Esophagus muscularis mucosa (tissue), 4 donors: Measurements from ENCODE around the gene TNIP3. TPM values are rescaled to one million over a fixed set of nuclear protein-coding genes. Genes with fewer than 3 reads are reported as not detected.

ENCODE experiments used
- DNase-seq: peaks from one replicate; pipeline ENCODE4 v3.0.0-alpha.2; 2017; ENCODE audit errors: extremely low spot score
- H3K27ac ChIP-seq, 4 donors: fragments of 200-600 bp; sonication (generic); replicated peaks in 1 of 4; 1 replicate in 3 of 4; 2 replicates in 1 of 4; pipeline ENCODE4 v1.5.1; 2016 to 2019; ENCODE audit warnings: mild to moderate bottlenecking in 1 of 4
- H3K27me3 ChIP-seq, 4 donors: fragments of 200-600 bp; sonication (generic); one replicate each; pipeline versions ENCODE4 v1.5.1 to v1.6.0; 2016 to 2019
- H3K36me3 ChIP-seq, 4 donors: fragments of 200-600 bp; sonication (generic); one replicate each; pipeline ENCODE4 v1.5.1; 2016 to 2019
- H3K4me1 ChIP-seq, 4 donors: fragments of 200-600 bp; sonication (generic); one replicate each; pipeline ENCODE4 v1.5.1; 2016 to 2019
- H3K4me3 ChIP-seq, 4 donors: fragments of 200-600 bp; sonication (generic); 1 replicate in 2 of 4; 2 replicates in 2 of 4; pipeline ENCODE4 v1.5.1; 2016 to 2019; ENCODE audit warnings: mild to moderate bottlenecking in 4 of 4, moderate library complexity in 1 of 4
- H3K9me3 ChIP-seq, 4 donors: fragments of 200-600 bp; sonication (generic); 1 replicate in 3 of 4; 2 replicates in 1 of 4; pipeline ENCODE4 v1.5.1; 2016 to 2019
- EP300 ChIP-seq: sonication (generic); formaldehyde crosslinking; IDR thresholded peaks from one replicate; pipeline ENCODE4 v1.6.1; 2017; ENCODE audit warnings: antibody characterized with exemption
- POLR2A ChIP-seq: fragments of 450-650 bp; IDR thresholded peaks from one replicate; pipeline ENCODE4 v1.6.1; 2017; ENCODE audit warnings: antibody characterized with exemption, moderate library complexity, mild to moderate bottlenecking, low read depth
- POLR2AphosphoS5 ChIP-seq, 2 donors: sonication (generic); formaldehyde crosslinking; IDR thresholded peaks; one replicate each; pipeline ENCODE4 v1.6.1; 2017; ENCODE audit warnings: antibody characterized with exemption in 2 of 2
- WGBS: methylation state at CpG from one replicate; pipeline ENCODE4 v1.1.5; 2018; 5-methylcytosine and 5-hydroxymethylcytosine counted together
- intact Hi-C: fragments of 100-400 bp; cut with DNase I; formaldehyde crosslinking; loops from one replicate; pipeline ENCODE4 v1.15.1; 2023
- total RNA-seq, 4 donors: library from RNA; depleted of rRNA; stranded (reverse); fragments of >200 nt; gene quantifications; one replicate each; pipeline versions ENCODE4 v1.1.0 to v1.2.1, GENCODE V29; 2016
- TF ChIP-seq, protein P1 (sequence below), 3 experiments: fragments of 200-600 bp in 2 of 3; fragments of 450-650 bp in 1 of 3; sonication (generic) in 2 of 3; IDR thresholded peaks; one replicate each; pipeline ENCODE4 v1.5.1; 2017 to 2019; ENCODE audit warnings: antibody characterized with exemption in 3 of 3, mild to moderate bottlenecking in 2 of 3, moderate library complexity in 1 of 3

Gene TNIP3
- total RNA-seq, 4 donors from 2014 or later: 2.2 TPM; not detected in 3

DNA sequence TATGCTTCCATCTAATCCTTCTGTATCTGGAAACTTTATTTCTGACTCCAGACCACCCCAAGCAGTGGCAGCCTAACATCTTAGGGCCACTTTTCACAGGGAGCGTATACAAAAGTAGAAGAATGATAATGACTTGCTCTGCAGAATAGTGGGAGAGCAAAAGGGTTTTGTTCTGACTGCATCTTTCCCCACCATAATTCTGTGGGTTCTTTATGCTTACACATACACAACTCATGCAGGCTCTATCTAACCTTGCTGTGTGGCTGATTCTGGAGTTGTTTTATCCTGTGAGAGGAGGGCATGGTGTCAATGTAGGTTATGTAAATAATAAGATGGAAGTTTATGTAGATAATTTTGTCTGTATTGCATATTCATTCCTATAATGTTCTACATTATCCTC, 49.4 kb downstream of the TNIP3 start:
- DNase-seq: no peak
- 80% methylated on average over 1 of the region's 1 CpG for WGBS
- H3K4me3 ChIP-seq: no peak overlapping the region
- TF ChIP-seq POLR2A: no peak
- TF ChIP-seq EP300: no peak
- no peak for TF ChIP-seq POLR2AphosphoS5 (IDR thresholded peaks at IDR 0.05)
- TF ChIP-seq, protein P1, sequence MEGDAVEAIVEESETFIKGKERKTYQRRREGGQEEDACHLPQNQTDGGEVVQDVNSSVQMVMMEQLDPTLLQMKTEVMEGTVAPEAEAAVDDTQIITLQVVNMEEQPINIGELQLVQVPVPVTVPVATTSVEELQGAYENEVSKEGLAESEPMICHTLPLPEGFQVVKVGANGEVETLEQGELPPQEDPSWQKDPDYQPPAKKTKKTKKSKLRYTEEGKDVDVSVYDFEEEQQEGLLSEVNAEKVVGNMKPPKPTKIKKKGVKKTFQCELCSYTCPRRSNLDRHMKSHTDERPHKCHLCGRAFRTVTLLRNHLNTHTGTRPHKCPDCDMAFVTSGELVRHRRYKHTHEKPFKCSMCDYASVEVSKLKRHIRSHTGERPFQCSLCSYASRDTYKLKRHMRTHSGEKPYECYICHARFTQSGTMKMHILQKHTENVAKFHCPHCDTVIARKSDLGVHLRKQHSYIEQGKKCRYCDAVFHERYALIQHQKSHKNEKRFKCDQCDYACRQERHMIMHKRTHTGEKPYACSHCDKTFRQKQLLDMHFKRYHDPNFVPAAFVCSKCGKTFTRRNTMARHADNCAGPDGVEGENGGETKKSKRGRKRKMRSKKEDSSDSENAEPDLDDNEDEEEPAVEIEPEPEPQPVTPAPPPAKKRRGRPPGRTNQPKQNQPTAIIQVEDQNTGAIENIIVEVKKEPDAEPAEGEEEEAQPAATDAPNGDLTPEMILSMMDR (IDR thresholded peaks at IDR 0.05): no peak
- H3K4me1 ChIP-seq: no peaks in the 10 kb centered on the region
- no peaks in the 10 kb centered on the region for H3K9me3 ChIP-seq
- intact Hi-C loops: no loop called here
- H3K27ac ChIP-seq: no peak overlapping the region
- no peaks in the 10 kb centered on the region for H3K27me3 ChIP-seq
- H3K36me3 ChIP-seq: no peaks in the 10 kb centered on the region

DNA sequence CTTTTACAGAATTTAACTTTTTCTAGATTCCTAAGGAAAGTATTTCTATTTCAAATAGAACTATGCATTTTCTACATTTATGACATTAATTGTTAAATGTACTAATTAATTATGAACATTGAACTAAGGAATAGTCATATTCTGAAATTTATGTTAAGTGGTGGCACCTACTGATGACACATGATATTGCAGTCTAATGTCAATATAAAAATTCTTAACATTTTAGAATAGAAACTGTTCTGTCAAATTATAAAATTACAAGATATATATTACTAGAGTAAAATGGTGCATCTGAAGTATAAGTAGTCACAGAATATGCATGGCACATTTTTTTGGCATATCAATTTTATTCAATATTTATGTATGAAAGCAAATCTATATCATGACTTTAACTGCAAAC, 51.6 kb downstream of the TNIP3 start:
- no peak overlapping the region for H3K4me3 ChIP-seq
- no peak overlapping the region for H3K27ac ChIP-seq
- no peaks in the 10 kb centered on the region for H3K36me3 ChIP-seq
- no peaks in the 10 kb centered on the region for H3K4me1 ChIP-seq
- TF ChIP-seq POLR2AphosphoS5 (IDR thresholded peaks at IDR 0.05) (no peak), EP300 (no peak), POLR2A (no peak)
- TF ChIP-seq, protein P1 (IDR thresholded peaks at IDR 0.05): peak in 2 of 3 experiments; percentile 36 to 50
- H3K27me3 ChIP-seq: no peaks in the 10 kb centered on the region
- no peak for DNase-seq
- intact Hi-C loops: no loop called here
- no peaks in the 10 kb centered on the region for H3K9me3 ChIP-seq

DNA sequence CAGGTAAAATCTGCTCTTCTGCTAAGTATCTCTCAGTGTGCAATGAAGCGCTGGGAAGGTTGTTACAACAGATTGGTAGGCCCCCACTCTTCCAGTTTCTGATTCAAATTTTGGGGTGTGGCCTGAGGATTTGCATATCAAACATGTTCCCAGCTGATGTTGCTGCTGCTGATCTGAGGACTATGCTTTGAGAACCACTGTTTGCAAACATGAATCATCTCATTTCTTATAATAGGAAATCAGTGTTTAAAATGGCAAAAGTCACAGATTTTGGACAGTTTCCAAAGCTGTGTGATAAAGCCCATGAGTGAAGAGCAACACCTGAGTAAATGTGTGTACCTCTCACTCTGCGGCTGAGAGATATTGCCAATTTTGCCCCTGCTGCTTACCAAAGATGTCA, 55.6 kb downstream of the TNIP3 start:
- Histone ChIP-seq H3K4me1 (no peaks in the 10 kb centered on the region), H3K36me3 (no peaks in the 10 kb centered on the region), H3K4me3 (no peak overlapping the region), H3K9me3 (no peaks in the 10 kb centered on the region), H3K27me3 (no peaks in the 10 kb centered on the region), H3K27ac (no peak overlapping the region)
- WGBS: 100% methylated on average over 2 of the region's 2 CpGs
- TF ChIP-seq POLR2A (no peak), POLR2AphosphoS5 (IDR thresholded peaks at IDR 0.05) (no peak), EP300 (no peak)
- TF ChIP-seq, protein P1 (IDR thresholded peaks at IDR 0.05): no peak
- DNase-seq: no peak
- intact Hi-C loops: no loop called here

DNA sequence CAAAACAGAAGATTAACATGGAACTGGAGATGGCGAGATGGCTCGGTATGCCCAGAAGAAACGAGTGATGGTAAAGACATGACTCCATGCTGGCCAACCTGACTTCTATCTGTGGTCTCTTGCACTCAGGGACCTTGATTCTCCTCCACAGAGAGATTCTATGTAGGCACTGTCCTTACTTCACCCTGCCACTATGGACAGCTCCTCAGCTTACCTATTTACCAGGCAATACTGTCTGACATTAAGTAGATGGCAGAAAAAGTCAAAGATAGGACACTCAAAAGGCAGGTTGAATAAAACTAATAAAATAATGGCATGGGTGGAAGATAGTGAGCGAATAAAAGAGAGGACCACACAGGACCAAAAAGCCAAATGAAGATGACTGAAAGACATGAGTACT, 56.6 kb downstream of the TNIP3 start:
- 95% methylated on average over 4 of the region's 4 CpGs for WGBS
- Histone ChIP-seq H3K4me3 (no peak overlapping the region), H3K9me3 (no peaks in the 10 kb centered on the region), H3K4me1 (no peaks in the 10 kb centered on the region), H3K27me3 (no peaks in the 10 kb centered on the region), H3K36me3 (no peaks in the 10 kb centered on the region), H3K27ac (no peak overlapping the region)
- no peak for DNase-seq
- TF ChIP-seq POLR2AphosphoS5 (IDR thresholded peaks at IDR 0.05): no peak
- no peak for TF ChIP-seq EP300
- TF ChIP-seq, protein P1 (IDR thresholded peaks at IDR 0.05): no peak
- no peak for TF ChIP-seq POLR2A
- intact Hi-C loops: no loop called here

DNA sequence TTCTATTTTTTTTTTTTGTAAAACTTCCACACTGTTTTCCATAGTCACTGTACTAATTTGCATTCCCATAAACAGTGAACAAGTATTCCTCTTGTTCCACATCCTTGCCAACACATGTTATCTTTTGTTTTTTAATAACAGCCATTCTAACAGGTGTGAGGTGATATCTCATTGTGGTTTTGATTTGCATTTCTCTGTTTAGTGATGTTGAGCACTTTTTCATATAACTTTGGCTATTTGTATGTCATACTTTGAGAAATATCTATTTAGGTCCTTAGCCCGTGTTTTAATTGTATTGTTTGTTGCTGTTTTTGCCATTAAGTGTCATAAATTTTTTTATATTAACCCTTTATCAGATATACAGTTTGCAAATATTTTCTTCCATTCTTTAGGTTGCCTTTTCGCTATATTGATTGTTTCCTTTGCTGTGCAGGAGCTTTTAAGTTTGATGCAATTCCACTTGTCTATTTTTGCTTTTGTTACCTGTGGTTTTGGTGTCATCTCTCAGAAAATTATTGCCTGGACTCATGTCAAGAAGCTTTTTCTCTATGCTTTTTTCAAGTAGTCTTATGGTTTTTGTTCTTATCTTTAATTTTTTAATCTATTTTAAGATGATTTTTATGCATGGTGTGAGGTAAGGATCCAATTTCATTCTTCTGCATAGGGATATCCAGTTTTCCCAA, 63.9 kb downstream of the TNIP3 start:
- H3K27me3 ChIP-seq: no peaks in the 10 kb centered on the region
- DNase-seq: no peak
- WGBS: 84% methylated on average over 2 of the region's 2 CpGs
- H3K27ac ChIP-seq: no peak overlapping the region
- intact Hi-C loops: no loop called here
- no peaks in the 10 kb centered on the region for H3K36me3 ChIP-seq
- H3K9me3 ChIP-seq: no peaks in the 10 kb centered on the region
- no peak overlapping the region for H3K4me3 ChIP-seq
- H3K4me1 ChIP-seq: no peaks in the 10 kb centered on the region
- TF ChIP-seq POLR2AphosphoS5 (IDR thresholded peaks at IDR 0.05): no peak
- TF ChIP-seq, protein P1 (IDR thresholded peaks at IDR 0.05): no peak
- TF ChIP-seq EP300: no peak
- no peak for TF ChIP-seq POLR2A
